SK-N-MC (cell line): Measurements from ENCODE around the gene GPR17.

Experiments used
- EZH2 ChIP-seq: fragments of 200-600 bp; sonication (generic); IDR thresholded peaks from one replicate; pipeline ENCODE4 v1.6.1; 2017; ENCODE audit warnings: antibody characterized with exemption
- FOXP2 ChIP-seq: optimal IDR thresholded peaks from 2 replicates; pipeline ENCODE3; 2011; ENCODE audit warnings: mild to moderate bottlenecking, moderate library complexity; ENCODE audit not compliant: insufficient read depth; ENCODE audit errors: extremely low read length, control extremely low read depth
- POLR2AphosphoS5 ChIP-seq: IDR thresholded peaks from 2 replicates; pipeline ENCODE4 v1.6.1; 2012; ENCODE audit warnings: mild to moderate bottlenecking, low read depth, low read length, borderline replicate concordance

DNA sequence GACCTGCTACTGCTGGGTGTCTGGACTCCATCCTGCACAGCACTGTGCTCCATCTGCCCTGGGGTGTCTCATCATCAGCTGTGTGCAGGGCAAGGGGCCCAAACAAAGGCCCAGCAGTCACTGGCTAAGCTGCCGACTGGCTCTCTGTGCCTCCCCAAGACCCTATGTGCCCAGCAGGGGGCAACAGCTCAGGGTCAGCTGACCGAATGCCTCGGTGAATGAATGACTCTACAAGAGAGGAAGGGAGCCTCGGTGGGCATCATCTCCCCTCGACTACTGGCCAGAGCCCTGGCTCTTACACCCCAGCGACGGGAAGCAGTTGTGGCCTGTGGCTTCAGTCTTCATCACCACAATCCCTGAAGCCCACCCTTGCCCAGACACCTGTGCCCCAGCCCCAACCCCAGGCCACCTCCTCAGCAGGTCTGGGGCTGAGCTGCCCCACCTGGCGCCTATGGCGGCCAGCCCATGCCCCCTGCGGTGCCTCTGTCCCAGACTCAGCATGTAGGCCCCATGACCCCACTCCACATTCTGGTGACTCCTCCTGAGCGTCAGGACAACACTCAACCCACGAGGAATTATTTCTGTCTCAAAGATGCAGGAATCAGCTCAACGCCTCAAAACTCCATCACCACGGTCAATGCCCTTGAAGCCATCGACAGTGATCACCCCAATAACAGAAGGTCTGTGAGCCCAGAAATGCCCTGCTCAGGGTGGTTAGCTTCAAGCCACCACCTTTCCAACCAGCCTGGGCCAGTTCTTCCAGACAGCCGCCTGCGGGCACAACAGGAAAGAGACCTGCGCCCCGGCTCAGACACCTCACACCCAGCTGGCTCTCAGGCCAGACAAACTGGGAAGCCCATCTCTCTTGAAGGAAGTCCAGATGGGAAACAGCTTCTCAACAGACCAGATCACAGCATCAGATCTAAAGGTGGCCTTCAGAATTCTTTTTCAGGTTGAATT, 1.6 kb upstream of the GPR17 start:
- no peak for TF ChIP-seq POLR2AphosphoS5
- TF ChIP-seq EZH2: no peak
- no peak for TF ChIP-seq FOXP2
